Kidney tubule cell (primary cell): ENCODE data around the gene GRM8.

Source experiments
- DNase-seq: peaks from one replicate; pipeline ENCODE4 v3.0.0-alpha.2; 2018; ENCODE audit warnings: low spot score

GRM8 gene

GRCh38 chr7:126501617-126502016, 751.1 kb downstream of the GRM8 start:
- no peak for DNase-seq

DNA sequence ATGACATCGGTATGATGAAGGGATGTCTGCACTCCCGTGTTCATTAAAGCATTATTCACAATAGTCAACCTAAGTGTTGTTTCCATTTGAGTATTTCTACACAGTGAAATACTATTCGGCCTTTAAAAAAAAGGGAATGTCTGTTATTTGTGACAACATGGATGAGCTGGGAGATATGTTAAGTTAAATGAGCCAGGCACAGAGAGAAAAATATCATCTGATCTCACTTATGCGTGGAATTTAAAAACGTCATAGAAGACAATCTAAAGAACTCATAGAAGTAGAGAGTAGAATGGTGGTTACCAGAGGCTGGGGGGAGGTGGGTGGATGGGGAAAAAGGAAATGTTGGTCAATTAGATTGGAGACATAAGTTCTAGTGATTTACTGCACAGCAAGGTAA, 753.3 kb downstream of the GRM8 start:
- DNase-seq, result no peak

DNA sequence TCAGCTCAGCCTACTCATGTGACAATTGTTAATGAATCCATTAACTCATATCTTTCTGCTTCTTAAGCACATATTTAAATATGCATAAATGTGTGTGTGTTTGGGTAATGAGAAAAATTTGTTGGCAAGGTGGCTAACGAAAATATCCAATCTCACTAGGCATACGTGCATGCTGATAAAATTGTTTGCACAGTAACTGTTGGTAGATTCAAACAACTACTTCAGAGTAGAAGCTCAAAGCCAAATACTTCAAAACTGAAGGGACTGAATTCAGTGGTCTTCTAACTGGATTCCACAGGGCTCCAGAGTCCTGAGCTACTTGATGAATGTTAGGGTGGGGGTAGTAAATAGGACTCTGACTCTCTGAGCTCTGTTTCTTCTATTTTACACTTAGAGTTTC, 757.0 kb downstream of the GRM8 start:
- DNase-seq, result no peak

- no peak for DNase-seq
Measured at GRCh38 chr7:126495001-126495400, 757.7 kb downstream of the GRM8 start.

DNA sequence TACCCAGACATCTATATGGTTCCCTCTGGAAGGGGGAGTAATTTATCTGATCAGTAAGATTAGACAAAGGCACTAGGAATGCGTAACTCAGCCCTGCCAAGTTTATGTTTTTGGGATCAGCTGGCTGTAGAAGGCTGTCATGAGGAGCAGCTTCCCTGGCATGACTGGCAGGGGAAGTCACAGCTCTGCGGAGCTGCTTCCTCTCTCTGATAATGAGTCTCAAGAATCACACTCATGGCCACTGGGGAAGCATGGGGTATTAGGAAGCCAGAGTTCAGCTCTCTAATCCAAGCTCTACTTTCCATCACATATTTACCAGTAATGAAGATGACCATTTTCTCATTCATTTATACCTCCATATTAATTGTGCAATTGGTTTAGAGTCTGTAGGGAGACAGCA, 758.9 kb downstream of the GRM8 start:
- no peak for DNase-seq

- DNase-seq, result no peak
Measured at GRCh38 chr7:126489874-126490273, 762.9 kb downstream of the GRM8 start.

GRCh38 chr7:126487728-126488442, 764.9 kb downstream of the GRM8 start:
- DNase-seq, result no peak

- DNase-seq, result no peak
Measured at GRCh38 chr7:126486806-126487205, 765.9 kb downstream of the GRM8 start.

DNA sequence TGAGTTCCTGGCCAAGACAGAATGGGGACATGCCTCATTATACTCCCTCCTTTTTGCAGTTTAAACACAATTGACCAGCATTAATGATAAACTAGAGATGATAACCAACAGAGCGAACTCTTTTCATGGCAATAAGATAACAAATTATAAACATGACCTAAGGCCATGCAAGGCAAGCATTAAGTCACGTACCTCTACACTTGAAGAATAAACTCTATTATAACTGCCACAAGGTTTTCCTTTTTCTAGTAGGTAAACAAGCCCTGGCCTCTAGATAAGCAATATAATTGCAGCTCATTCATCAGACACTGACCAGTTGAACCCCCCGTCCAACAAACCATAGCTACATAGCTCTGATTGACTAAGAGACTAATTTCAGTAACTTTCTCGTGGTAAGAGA, 767.0 kb downstream of the GRM8 start:
- DNase-seq, result no peak

DNA sequence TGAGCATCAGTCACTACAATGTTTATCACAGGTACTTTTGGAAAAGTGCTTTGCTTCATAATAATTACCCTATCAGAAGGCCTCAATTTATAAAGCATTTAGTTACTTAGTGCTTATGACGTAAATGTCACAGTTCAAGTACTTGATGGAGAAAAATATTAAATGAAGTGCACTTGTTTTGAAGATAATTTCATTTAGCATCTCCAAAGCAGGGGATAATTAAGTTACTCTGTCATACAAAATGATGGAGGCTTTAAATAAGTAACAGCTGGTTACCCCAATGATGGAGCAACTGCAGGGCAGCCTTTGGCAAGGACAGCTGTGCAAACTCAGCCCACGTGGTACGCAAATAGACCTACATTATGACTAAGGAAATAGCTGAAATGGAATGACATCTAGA, 768.8 kb downstream of the GRM8 start:
- no peak for DNase-seq

- DNase-seq, result no peak
Measured at GRCh38 chr7:126472825-126473224, 779.9 kb downstream of the GRM8 start.

GRCh38 chr7:126462405-126462804, 790.3 kb downstream of the GRM8 start:
- no peak for DNase-seq

- no peak for DNase-seq
Measured at GRCh38 chr7:126460664-126461063, 792.1 kb downstream of the GRM8 start.

GRCh38 chr7:126453104-126453503, 799.6 kb downstream of the GRM8 start:
- no peak for DNase-seq

GRCh38 chr7:126450269-126450671, 802.5 kb downstream of the GRM8 start:
- DNase-seq, result peak; percentile 42

DNA sequence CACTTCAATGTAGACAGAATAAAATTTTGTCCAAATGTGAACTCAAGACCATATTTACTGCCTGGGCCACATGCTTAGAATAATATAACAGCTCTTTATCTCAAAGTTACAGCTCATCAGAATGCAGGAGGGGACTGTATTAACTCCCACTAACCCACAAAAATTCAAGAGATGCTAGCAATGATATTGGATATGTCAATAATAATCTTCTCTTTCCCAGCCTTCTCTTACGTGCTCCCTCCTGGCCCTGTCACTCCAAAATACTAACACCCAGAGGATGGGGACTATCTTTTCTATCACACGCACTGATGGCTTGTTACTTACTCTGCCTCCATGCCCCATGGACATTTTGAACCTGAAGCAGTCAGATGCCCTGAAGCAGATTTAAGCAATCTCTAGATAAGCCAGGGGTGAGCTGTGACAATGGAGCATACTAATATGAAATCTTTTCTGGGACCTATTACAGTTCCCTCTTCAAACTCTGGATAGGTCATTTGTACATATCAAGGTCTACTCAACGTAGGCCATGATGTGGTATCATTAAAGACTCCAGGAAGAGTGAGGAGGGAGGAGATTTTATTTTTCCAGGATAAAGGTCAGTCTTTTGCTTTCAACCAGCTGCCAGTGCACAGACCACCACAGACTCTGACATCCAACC, 803.0 kb downstream of the GRM8 start:
- DNase-seq, result no peak

DNA sequence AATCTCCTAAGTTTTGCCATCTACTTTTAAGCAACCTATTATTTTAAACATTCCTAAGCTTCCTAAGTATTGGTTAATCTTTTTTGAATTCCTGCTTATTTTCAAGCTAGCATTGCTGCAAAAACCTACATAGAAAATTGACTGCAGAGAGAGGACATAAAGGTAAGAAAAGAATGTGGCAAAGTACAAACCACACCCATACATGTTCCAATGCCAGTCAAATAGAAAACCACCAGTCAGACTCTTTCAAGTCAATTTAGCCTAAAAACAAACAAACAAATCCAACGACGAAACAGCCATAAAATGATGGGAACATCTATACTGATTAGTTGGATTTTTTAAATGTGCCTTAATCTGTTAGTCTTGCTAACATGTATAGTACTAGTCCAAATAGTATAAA, 804.8 kb downstream of the GRM8 start:
- DNase-seq, result no peak

- no peak for DNase-seq
Measured at GRCh38 chr7:126445991-126446390, 806.8 kb downstream of the GRM8 start.

DNA sequence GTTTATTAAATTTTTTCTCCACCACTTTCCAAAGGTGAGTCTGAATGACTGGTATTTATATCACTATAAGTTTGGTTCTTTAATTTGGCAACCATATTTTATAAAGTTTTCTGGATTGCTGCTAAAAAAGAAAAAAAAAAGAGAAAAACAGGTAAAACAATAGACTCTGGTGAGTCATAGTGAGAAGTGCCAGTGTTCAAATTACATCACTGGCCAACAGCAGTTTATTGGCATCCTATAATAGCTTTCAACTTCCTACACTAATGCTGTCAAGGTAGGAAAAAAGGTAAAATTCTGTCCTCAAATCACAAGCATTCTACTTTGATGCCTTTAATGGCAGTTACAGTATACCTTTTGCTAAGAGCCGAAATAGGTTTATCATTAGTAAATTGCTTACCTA, 808.8 kb downstream of the GRM8 start:
- DNase-seq, result peak; percentile 9

- no peak for DNase-seq
Measured at GRCh38 chr7:126442908-126443307, 809.8 kb downstream of the GRM8 start.

DNA sequence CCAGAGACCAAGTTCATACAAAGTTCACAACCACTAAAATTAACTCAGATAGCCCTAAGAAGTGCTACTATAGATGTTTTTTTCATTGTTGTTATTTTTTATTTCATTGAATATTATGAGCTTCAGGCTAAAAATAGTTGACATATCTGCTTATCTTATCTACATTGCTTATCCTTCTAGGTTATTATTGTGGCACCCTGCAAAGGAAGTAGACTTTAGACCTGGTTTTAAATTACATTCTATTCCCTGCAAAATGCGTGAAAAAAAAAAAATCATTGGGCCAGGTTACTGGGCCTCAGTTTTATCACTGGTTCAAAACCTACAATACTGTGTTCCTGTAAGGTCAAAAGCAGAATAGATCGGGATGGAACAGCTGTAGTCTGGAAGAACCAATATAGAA, 811.0 kb downstream of the GRM8 start:
- DNase-seq, result no peak

DNA sequence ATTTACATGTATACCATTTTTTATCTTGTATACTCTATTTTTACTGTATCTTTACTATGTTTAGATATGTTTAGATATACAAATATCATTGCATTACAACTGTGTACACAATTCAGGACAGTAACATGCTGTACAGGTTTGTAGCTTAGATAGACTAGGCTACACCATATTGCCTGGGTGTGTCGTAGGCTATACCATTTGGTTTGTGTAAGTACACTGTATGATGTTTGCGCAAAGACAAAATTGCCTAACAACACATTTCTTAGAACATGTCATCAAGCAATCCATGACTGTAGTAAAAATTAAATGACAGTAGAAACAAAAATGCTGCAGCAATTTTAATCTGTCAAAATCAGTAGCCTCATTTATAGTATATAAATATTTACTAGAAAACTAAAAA, 812.2 kb downstream of the GRM8 start:
- DNase-seq, result no peak

DNA sequence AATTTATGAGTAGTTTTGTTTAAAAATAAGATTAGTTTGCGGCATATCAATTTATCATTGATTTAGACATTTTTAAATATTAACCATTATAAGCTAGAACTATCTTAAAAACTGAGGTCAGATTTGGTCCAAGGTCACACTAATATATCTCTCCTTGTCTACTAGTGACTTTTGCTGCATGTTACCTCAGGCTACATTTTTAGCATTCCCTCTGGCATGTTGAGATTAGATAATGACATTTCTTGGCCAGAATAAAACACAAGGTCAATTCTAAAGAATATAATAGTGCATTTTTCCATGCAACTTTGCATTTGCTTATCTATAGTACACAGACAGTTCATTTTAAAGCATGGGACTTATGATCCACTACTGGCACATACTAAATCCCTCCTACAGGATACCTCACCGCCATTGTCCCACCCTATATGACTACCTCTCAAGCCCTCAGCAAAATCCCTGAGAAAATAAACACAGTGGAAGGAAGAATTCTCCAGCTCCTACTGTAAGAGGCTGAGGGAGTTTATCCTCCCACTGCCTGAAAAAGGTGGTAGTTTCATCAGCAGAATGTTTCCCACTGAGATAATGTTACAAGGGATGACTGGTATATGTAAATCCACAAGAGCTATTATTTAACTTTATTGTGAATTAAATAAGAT, 816.4 kb downstream of the GRM8 start:
- no peak for DNase-seq
